HCT116 (cell line): ENCODE results near the gene ZNF76. TPM values are rescaled to one million over a fixed set of nuclear protein-coding genes. Genes with fewer than 3 reads are reported as not detected.

ENCODE experiments used
- ATAC-seq: fragments of 200-7000 bp; cut with Tn5 transposase; 2 replicates; pipeline ENCODE4 v1.9.1; 2020; ENCODE audit warnings: mild to moderate bottlenecking, moderate library complexity
- BruUV-seq: library from RNA; stranded (reverse); fragments of 400-500 nt; replicated peaks from 2 replicates; lab custom pipeline; 2021; lab: Mats Ljungman, UMichigan
- CTCF ChIA-PET: fragments of 300-600 bp; sonication (Branson Sonifier 250); formaldehyde crosslinking; loops from one replicate; lab custom pipeline; 2021; ENCODE audit warnings: antibody characterized with exemption; lab: Charles Lee
- POLR2A ChIA-PET: fragments of 300-600, 350-600 bp; sonication (Branson Sonifier 250); formaldehyde crosslinking; loops from one replicate; lab custom pipeline; 2021; ENCODE audit warnings: antibody characterized with exemption; lab: Charles Lee
- RAD21 ChIA-PET, 2 experiments: fragments of 300-600 bp; sonication (Branson Sonifier 250); formaldehyde crosslinking; loops; one replicate each; lab custom pipeline; 2023; ENCODE audit warnings: low total read pairs in 2 of 2; ENCODE audit not compliant: uncharacterized antibody in 2 of 2, unreplicated experiment in 2 of 2, low non-redundant PET in 1 of 2; lab: Charles Lee
- DNase-seq: peaks from one replicate; pipeline ENCODE4 v3.0.0-alpha.2; 2010; ENCODE audit warnings: low read depth, low spot score
- H2AFZ ChIP-seq: fragments of 200-600 bp; shearing (Covaris generic), sonication (generic); 2 replicates; pipeline ENCODE4 v1.6.1; 2017; ENCODE audit warnings: low read depth, mixed run types, mixed read lengths, antibody characterized with exemption, low read length; ENCODE audit not compliant: poor library complexity, severe bottlenecking
- H3K27ac ChIP-seq: 2 replicates; pipeline ENCODE4 v1.5.1; 2012; ENCODE audit warnings: low read depth, low read length
- H3K27me3 ChIP-seq: fragments of 200-600 bp; sonication (generic); 2 replicates; pipeline ENCODE4 v1.6.1; 2016; ENCODE audit warnings: mixed run types, low read length, mixed read lengths; ENCODE audit not compliant: insufficient read depth
- H3K36me3 ChIP-seq, 2 experiments: fragments of 200-500 bp in 1 of 2; fragments of 200-600 bp in 1 of 2; sonication (Bioruptor generic) in 1 of 2; sonication (generic) in 1 of 2; 2 replicates each; pipeline versions ENCODE4 v1.5.1 to v1.6.1; 2014 to 2016; ENCODE audit warnings: low read length in 2 of 2, inconsistent platforms in 1 of 2, mixed read lengths in 1 of 2, mixed run types in 1 of 2; ENCODE audit not compliant: insufficient read depth in 2 of 2, control insufficient read depth in 1 of 2
- H3K4me1 ChIP-seq, 2 experiments: fragments of 200-600 bp in 1 of 2; sonication (generic) in 1 of 2; 2 replicates each; pipeline versions ENCODE4 v1.5.1 to v1.6.1; 2012 to 2017; ENCODE audit warnings: low read length in 2 of 2, inconsistent platforms in 1 of 2, mild to moderate bottlenecking in 1 of 2, mixed read lengths in 1 of 2, mixed run types in 1 of 2, moderate library complexity in 1 of 2; ENCODE audit not compliant: insufficient read depth in 2 of 2, control insufficient read depth in 1 of 2
- H3K4me2 ChIP-seq: fragments of 200-600 bp; sonication (generic); 2 replicates; pipeline ENCODE4 v1.6.1; 2017; ENCODE audit warnings: mixed run types, low read length, mixed read lengths
- H3K4me3 ChIP-seq, 2 experiments: fragments of 200-600 bp in 1 of 2; sonication (generic) in 1 of 2; replicated peaks in 1 of 2; 2 replicates each; pipeline ENCODE4 v1.5.1; 2011 to 2016; ENCODE audit warnings: low read length in 2 of 2, control low read depth in 1 of 2, low read depth in 1 of 2, mild to moderate bottlenecking in 1 of 2, mixed read lengths in 1 of 2, mixed run types in 1 of 2
- H3K79me2 ChIP-seq: fragments of 200-600 bp; sonication (generic); 2 replicates; pipeline ENCODE4 v1.6.1; 2017; ENCODE audit warnings: mild to moderate bottlenecking, mixed run types, low read length, moderate library complexity, mixed read lengths; ENCODE audit not compliant: insufficient read depth
- H3K9ac ChIP-seq: fragments of 200-600 bp; sonication (generic); 2 replicates; pipeline ENCODE4 v1.6.1; 2016; ENCODE audit warnings: low read length, mixed read lengths
- H3K9me2 ChIP-seq: fragments of 200-600 bp; sonication (generic), shearing (Covaris generic); 2 replicates; pipeline ENCODE4 v1.6.1; 2017; ENCODE audit warnings: mixed run types, mild to moderate bottlenecking, moderate library complexity; ENCODE audit not compliant: insufficient read depth
- H3K9me3 ChIP-seq, 2 experiments: fragments of 200-500 bp in 1 of 2; fragments of 200-600 bp in 1 of 2; sonication (Bioruptor generic) in 1 of 2; sonication (generic) in 1 of 2; 2 replicates each; pipeline ENCODE4 v1.6.1; 2014 to 2017; ENCODE audit warnings: low read length in 2 of 2, mixed read lengths in 2 of 2, inconsistent platforms in 1 of 2, low read depth in 1 of 2, mild to moderate bottlenecking in 1 of 2, mixed run types in 1 of 2, moderate library complexity in 1 of 2; ENCODE audit not compliant: control insufficient read depth in 1 of 2, insufficient read depth in 1 of 2
- H4K20me1 ChIP-seq: fragments of 200-600 bp; sonication (generic), shearing (Covaris generic); 2 replicates; pipeline ENCODE4 v1.6.1; 2017; ENCODE audit warnings: mixed run types, mild to moderate bottlenecking, moderate library complexity; ENCODE audit not compliant: insufficient read depth
- ATF3 ChIP-seq: IDR thresholded peaks from 2 replicates; pipeline ENCODE4 v1.6.1; 2012
- CBX3 ChIP-seq: IDR thresholded peaks from 2 replicates; pipeline ENCODE4 v1.6.1; 2012; ENCODE audit warnings: low read depth
- CEBPB ChIP-seq: IDR thresholded peaks from 2 replicates; pipeline ENCODE4 v1.6.1; 2012; ENCODE audit warnings: low read depth
- CTCF ChIP-seq, 3 experiments: fragments of 200-600 bp in 1 of 3; sonication (generic) in 1 of 3; IDR thresholded peaks in 2 of 3; conservative IDR thresholded peaks in 1 of 3; 2 replicates each; pipeline ENCODE4 v1.5.1; 2012 to 2017; ENCODE audit warnings: low read depth in 2 of 3, low read length in 2 of 3, antibody characterized with exemption in 1 of 3, borderline replicate concordance in 1 of 3, control low read depth in 1 of 3, mild to moderate bottlenecking in 1 of 3, mixed read lengths in 1 of 3, mixed run types in 1 of 3, moderate library complexity in 1 of 3; ENCODE audit not compliant: insufficient read depth in 1 of 3
- EGR1 ChIP-seq: IDR thresholded peaks from 2 replicates; pipeline ENCODE4 v1.6.1; 2012; ENCODE audit warnings: low read depth
- ELF1 ChIP-seq: IDR thresholded peaks from 2 replicates; pipeline ENCODE4 v1.6.1; 2012; ENCODE audit warnings: low read depth, borderline replicate concordance
- EZH2 ChIP-seq: fragments of 200-600 bp; sonication (generic); IDR thresholded peaks from 2 replicates; pipeline ENCODE4 v1.6.1; 2017; ENCODE audit warnings: antibody characterized with exemption, mixed run types
- EZH2phosphoT487 ChIP-seq: fragments of 200-600 bp; IDR thresholded peaks from 2 replicates; pipeline ENCODE4 v1.6.1; 2018; ENCODE audit warnings: antibody characterized with exemption, borderline replicate concordance
- FOSL1 ChIP-seq: IDR thresholded peaks from 2 replicates; pipeline ENCODE4 v1.6.1; 2012; ENCODE audit warnings: low read depth
- JUND ChIP-seq: IDR thresholded peaks from 2 replicates; pipeline ENCODE4 v1.6.1; 2012
- POLR2A ChIP-seq: IDR thresholded peaks from 2 replicates; pipeline ENCODE4 v1.7.0; 2011; ENCODE audit warnings: borderline replicate concordance; ENCODE audit not compliant: insufficient read depth, insufficient read length; ENCODE audit errors: extremely low read depth
- POLR2AphosphoS5 ChIP-seq: IDR thresholded peaks from 2 replicates; pipeline ENCODE4 v1.6.1; 2011; ENCODE audit warnings: mild to moderate bottlenecking, low read depth, low read length, moderate library complexity
- RAD21 ChIP-seq: IDR thresholded peaks from 2 replicates; pipeline ENCODE4 v1.6.1; 2012; ENCODE audit warnings: low read depth, mild to moderate bottlenecking
- REST ChIP-seq: IDR thresholded peaks from 2 replicates; pipeline ENCODE4 v1.6.1; 2012; ENCODE audit warnings: low read depth
- SIN3A ChIP-seq: IDR thresholded peaks from 2 replicates; pipeline ENCODE4 v1.6.1; 2012; ENCODE audit warnings: low read depth
- SP1 ChIP-seq: IDR thresholded peaks from 2 replicates; pipeline ENCODE4 v1.6.1; 2012; ENCODE audit warnings: low read depth
- TCF7L2 ChIP-seq: IDR thresholded peaks from 2 replicates; pipeline ENCODE4 v1.7.0; 2011; ENCODE audit warnings: borderline replicate concordance, inconsistent platforms; ENCODE audit not compliant: insufficient read depth, insufficient read length; ENCODE audit errors: extremely low read depth
- YY1 ChIP-seq: IDR thresholded peaks from 2 replicates; pipeline ENCODE4 v1.6.1; 2011; ENCODE audit warnings: low read length, low read depth, moderate library complexity, mild to moderate bottlenecking; ENCODE audit not compliant: insufficient replicate concordance; ENCODE audit errors: extremely low read depth
- ZBTB33 ChIP-seq: IDR thresholded peaks from 2 replicates; pipeline ENCODE4 v1.6.1; 2011; ENCODE audit warnings: mild to moderate bottlenecking, low read length, moderate library complexity; ENCODE audit not compliant: insufficient replicate concordance; ENCODE audit errors: extremely low read depth
- ZFX ChIP-seq: fragments of 450-650 bp; IDR thresholded peaks from 2 replicates; pipeline ENCODE4 v1.6.1; 2017
- intact Hi-C: fragments of 100-400 bp; cut with micrococcal nuclease; formaldehyde crosslinking; loops from 2 replicates; pipeline ENCODE4 v1.10.0; 2022
- total RNA-seq: library from RNA; stranded (reverse); gene quantifications from one replicate; pipeline ENCODE4 v1.2.1, GENCODE V29; 2021; ENCODE audit not compliant: unreplicated experiment

ZNF76 gene
- total RNA-seq, 1 experiment from 2014 or later: 47.5 TPM

GRCh38 chr6:35219683-35220326, 39.7 kb upstream of the ZNF76 start:
- TF ChIP-seq CEBPB: no peak
- TF ChIP-seq POLR2AphosphoS5: no peak
- TF ChIP-seq YY1: no peak
- no peak for TF ChIP-seq ZFX
- no peak for TF ChIP-seq FOSL1
- no peak for TF ChIP-seq CBX3
- TF ChIP-seq JUND: no peak
- no peak for TF ChIP-seq RAD21
- no peak for TF ChIP-seq ELF1
- TF ChIP-seq SP1: no peak
- no peak for TF ChIP-seq EGR1
- TF ChIP-seq EZH2phosphoT487: no peak
- no peak for TF ChIP-seq CTCF (IDR thresholded peaks at IDR 0.05 in 2 of 3, conservative IDR thresholded peaks at IDR 0.05 in 1 of 3; ENCODE audit: borderline replicate concordance in 1 of 3, insufficient read depth in 1 of 3, low read depth in 2 of 3, low read length in 2 of 3)
- no peak for TF ChIP-seq POLR2A
- no peak for TF ChIP-seq ATF3
- no peak for TF ChIP-seq REST
- TF ChIP-seq EZH2: no peak
- TF ChIP-seq SIN3A: no peak
- no peak for TF ChIP-seq TCF7L2
- TF ChIP-seq ZBTB33: no peak
- TF ChIP-seq, all 23 proteins: peak for 0
- ATAC-seq (no peak), DNase-seq (no peak)
- no TSS peak for BruUV-seq
- Histone ChIP-seq H3K4me1 (no peaks in the 10 kb centered on the region; a peak in 1 of 4 replicates), H3K4me3 (no peak overlapping the region), H3K9me3 (no peaks in the 10 kb centered on the region), H4K20me1 (no peaks in the 10 kb centered on the region), H3K79me2 (no peaks in the 10 kb centered on the region), H3K9ac (no peak overlapping the region), H3K27me3 (no peaks in the 10 kb centered on the region), H2AFZ (no peak overlapping the region), H3K36me3 (no peaks in the 10 kb centered on the region), H3K4me2 (no peak overlapping the region), H3K27ac (no peak overlapping the region), H3K9me2 (no peaks in the 10 kb centered on the region)
- RAD21 ChIA-PET: no interaction called here
- CTCF ChIA-PET: no interaction called here
- POLR2A ChIA-PET: no interaction called here
- intact Hi-C loops: no loop called here
